ENCODE data around the gene SMARCC1. TPM values are rescaled to one million over a fixed set of nuclear protein-coding genes. Genes with fewer than 3 reads are reported as not detected.

SMARCC1 gene
- total RNA-seq, 1 experiment from 2014 or later = 84.2 TPM

DNA sequence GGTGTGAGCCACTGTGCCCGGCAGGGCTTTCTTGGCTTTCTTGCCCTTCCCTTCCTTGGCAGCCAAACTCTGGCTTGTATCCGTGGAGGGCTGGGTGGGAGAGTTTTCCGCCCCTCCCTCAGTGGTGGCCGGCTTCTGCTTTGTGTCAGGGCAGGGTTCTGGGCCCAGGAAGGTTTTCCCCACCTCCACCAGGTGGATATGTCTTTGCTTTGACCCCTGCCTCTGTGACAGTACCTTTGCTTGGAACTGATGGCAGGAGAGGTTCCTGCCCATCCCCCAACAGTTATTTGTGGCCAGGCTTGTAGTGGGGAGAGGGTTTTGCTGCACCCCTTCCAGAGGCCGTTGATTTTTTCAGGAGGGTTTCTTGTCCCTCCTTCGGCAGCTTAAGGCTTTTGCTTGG lies 227.4 kb downstream of the SMARCC1 start:
- no TSS peak for BruUV-seq (replicated peaks)
- no peak overlapping the region for H3K27ac ChIP-seq (ENCODE audit: low read length)
- no peak for ATAC-seq
- intact Hi-C loops (cut with micrococcal nuclease; ENCODE audit: unreplicated experiment) (no loop called here), in situ Hi-C loops (cut with HindIII; ENCODE audit: low pct_unique_long_range_greater_than_20kb, low sequenced_read_pairs) (no loop called here)
- no peaks in the 10 kb centered on the region for H3K4me1 ChIP-seq (ENCODE audit: control insufficient read depth, insufficient read depth, low read length)
- H3K9me3 ChIP-seq (ENCODE audit: control insufficient read depth, insufficient read depth, low read depth, low read length) = no peaks in the 10 kb centered on the region
- no peak for DNase-seq (ENCODE audit: low read depth, low spot score)
- H3K36me3 ChIP-seq (ENCODE audit: control insufficient read depth, insufficient read depth, low read length) = no peaks in the 10 kb centered on the region
- no peaks in the 10 kb centered on the region for H3K27me3 ChIP-seq (ENCODE audit: control insufficient read depth, insufficient read depth, low read length)
- TF ChIP-seq TCF7L2 (IDR thresholded peaks at IDR 0.05; ENCODE audit: low read depth, low read length) = no peak
- no peak for TF ChIP-seq SIN3A (IDR thresholded peaks at IDR 0.05; ENCODE audit: borderline replicate concordance, insufficient read depth, low read depth, low read length)
- TF ChIP-seq, protein P1, sequence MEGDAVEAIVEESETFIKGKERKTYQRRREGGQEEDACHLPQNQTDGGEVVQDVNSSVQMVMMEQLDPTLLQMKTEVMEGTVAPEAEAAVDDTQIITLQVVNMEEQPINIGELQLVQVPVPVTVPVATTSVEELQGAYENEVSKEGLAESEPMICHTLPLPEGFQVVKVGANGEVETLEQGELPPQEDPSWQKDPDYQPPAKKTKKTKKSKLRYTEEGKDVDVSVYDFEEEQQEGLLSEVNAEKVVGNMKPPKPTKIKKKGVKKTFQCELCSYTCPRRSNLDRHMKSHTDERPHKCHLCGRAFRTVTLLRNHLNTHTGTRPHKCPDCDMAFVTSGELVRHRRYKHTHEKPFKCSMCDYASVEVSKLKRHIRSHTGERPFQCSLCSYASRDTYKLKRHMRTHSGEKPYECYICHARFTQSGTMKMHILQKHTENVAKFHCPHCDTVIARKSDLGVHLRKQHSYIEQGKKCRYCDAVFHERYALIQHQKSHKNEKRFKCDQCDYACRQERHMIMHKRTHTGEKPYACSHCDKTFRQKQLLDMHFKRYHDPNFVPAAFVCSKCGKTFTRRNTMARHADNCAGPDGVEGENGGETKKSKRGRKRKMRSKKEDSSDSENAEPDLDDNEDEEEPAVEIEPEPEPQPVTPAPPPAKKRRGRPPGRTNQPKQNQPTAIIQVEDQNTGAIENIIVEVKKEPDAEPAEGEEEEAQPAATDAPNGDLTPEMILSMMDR (IDR thresholded peaks at IDR 0.05) = no peak
- TF ChIP-seq, protein P2, sequence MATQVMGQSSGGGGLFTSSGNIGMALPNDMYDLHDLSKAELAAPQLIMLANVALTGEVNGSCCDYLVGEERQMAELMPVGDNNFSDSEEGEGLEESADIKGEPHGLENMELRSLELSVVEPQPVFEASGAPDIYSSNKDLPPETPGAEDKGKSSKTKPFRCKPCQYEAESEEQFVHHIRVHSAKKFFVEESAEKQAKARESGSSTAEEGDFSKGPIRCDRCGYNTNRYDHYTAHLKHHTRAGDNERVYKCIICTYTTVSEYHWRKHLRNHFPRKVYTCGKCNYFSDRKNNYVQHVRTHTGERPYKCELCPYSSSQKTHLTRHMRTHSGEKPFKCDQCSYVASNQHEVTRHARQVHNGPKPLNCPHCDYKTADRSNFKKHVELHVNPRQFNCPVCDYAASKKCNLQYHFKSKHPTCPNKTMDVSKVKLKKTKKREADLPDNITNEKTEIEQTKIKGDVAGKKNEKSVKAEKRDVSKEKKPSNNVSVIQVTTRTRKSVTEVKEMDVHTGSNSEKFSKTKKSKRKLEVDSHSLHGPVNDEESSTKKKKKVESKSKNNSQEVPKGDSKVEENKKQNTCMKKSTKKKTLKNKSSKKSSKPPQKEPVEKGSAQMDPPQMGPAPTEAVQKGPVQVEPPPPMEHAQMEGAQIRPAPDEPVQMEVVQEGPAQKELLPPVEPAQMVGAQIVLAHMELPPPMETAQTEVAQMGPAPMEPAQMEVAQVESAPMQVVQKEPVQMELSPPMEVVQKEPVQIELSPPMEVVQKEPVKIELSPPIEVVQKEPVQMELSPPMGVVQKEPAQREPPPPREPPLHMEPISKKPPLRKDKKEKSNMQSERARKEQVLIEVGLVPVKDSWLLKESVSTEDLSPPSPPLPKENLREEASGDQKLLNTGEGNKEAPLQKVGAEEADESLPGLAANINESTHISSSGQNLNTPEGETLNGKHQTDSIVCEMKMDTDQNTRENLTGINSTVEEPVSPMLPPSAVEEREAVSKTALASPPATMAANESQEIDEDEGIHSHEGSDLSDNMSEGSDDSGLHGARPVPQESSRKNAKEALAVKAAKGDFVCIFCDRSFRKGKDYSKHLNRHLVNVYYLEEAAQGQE (IDR thresholded peaks at IDR 0.05; ENCODE audit: insufficient read depth in 1 of 2, low read depth in 2 of 2, low read length in 1 of 2) = no peak
- TF ChIP-seq POLR2AphosphoS5 (IDR thresholded peaks at IDR 0.05; ENCODE audit: low read depth, low read length) = no peak
- CTCF ChIA-PET = no interaction called here
- no peak overlapping the region for H3K4me3 ChIP-seq (ENCODE audit: low read depth in 2 of 2, low read length in 2 of 2)
- POLR2A ChIA-PET = no interaction called here

DNA sequence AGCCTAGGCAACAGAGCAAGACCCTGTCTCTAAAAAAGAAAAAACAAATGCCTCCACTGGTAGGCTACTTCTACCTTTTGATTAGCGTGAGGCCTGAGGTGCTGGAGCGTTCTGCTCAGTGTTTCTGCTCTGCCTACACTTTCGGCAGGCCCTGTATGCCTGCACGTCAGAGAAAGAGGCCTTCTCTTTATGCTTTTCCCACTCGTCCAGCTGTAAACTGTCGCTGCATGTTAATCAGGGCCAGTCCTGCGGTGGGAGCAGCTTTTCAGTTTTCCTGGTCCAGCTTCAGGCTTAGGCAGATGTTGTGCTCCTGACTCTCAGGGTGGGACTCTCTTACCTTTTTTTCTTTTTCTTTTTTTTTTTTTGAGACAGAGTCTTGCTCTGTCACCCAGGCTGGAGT lies 228.3 kb downstream of the SMARCC1 start:
- intact Hi-C loops (cut with micrococcal nuclease; ENCODE audit: unreplicated experiment) (no loop called here), in situ Hi-C loops (cut with HindIII; ENCODE audit: low pct_unique_long_range_greater_than_20kb, low sequenced_read_pairs) (no loop called here)
- TF ChIP-seq, protein P1 (IDR thresholded peaks at IDR 0.05) = no peak
- no peak for TF ChIP-seq SIN3A (IDR thresholded peaks at IDR 0.05; ENCODE audit: borderline replicate concordance, insufficient read depth, low read depth, low read length)
- TF ChIP-seq TCF7L2 (IDR thresholded peaks at IDR 0.05; ENCODE audit: low read depth, low read length) = no peak
- TF ChIP-seq, protein P2 (IDR thresholded peaks at IDR 0.05; ENCODE audit: insufficient read depth in 1 of 2, low read depth in 2 of 2, low read length in 1 of 2) = no peak
- no peak for TF ChIP-seq POLR2AphosphoS5 (IDR thresholded peaks at IDR 0.05; ENCODE audit: low read depth, low read length)
- H3K9me3 ChIP-seq (ENCODE audit: control insufficient read depth, insufficient read depth, low read depth, low read length) = no peaks in the 10 kb centered on the region
- no peak for ATAC-seq
- no peak overlapping the region for H3K4me3 ChIP-seq (ENCODE audit: low read depth in 2 of 2, low read length in 2 of 2)
- no TSS peak for BruUV-seq (replicated peaks)
- H3K27ac ChIP-seq (ENCODE audit: low read length) = no peak overlapping the region
- H3K4me1 ChIP-seq (ENCODE audit: control insufficient read depth, insufficient read depth, low read length) = no peaks in the 10 kb centered on the region
- ChIA-PET CTCF (no interaction called here), POLR2A (no interaction called here)
- H3K27me3 ChIP-seq (ENCODE audit: control insufficient read depth, insufficient read depth, low read length) = no peaks in the 10 kb centered on the region
- DNase-seq (ENCODE audit: low read depth, low spot score) = no peak
- H3K36me3 ChIP-seq (ENCODE audit: control insufficient read depth, insufficient read depth, low read length) = no peaks in the 10 kb centered on the region

Data from Panc1 (cell line).